ENCODE results near the gene NID2. TPM values are rescaled to one million over a fixed set of nuclear protein-coding genes. Genes with fewer than 3 reads are reported as not detected.

The NID2 gene
- total RNA-seq, 4 donors from 2014 or later: 8.2 to 75.5 (median 17.6) TPM

GRCh38 chr14:52063052-52063462 lies 5.8 kb downstream of the NID2 start:
- TF ChIP-seq CTCF (IDR thresholded peaks at IDR 0.05; ENCODE audit: low read depth): no peak

- no peak for TF ChIP-seq CTCF (IDR thresholded peaks at IDR 0.05; ENCODE audit: low read depth)
Measured at GRCh38 chr14:52061890-52062289, 7.0 kb downstream of the NID2 start.

GRCh38 chr14:52061390-52061789 lies 7.5 kb downstream of the NID2 start:
- no peak for TF ChIP-seq CTCF (IDR thresholded peaks at IDR 0.05; ENCODE audit: low read depth)

- TF ChIP-seq CTCF (IDR thresholded peaks at IDR 0.05; ENCODE audit: low read depth): no peak
Measured at GRCh38 chr14:52060080-52060479, 8.8 kb downstream of the NID2 start.

GRCh38 chr14:52059649-52060048 lies 9.2 kb downstream of the NID2 start:
- no peak for TF ChIP-seq CTCF (IDR thresholded peaks at IDR 0.05; ENCODE audit: low read depth)

GRCh38 chr14:52058341-52058740 lies 10.5 kb downstream of the NID2 start:
- TF ChIP-seq CTCF (IDR thresholded peaks at IDR 0.05; ENCODE audit: low read depth): no peak

- TF ChIP-seq CTCF (IDR thresholded peaks at IDR 0.05; ENCODE audit: low read depth): no peak
Measured at GRCh38 chr14:52055167-52055566, 13.7 kb downstream of the NID2 start.

Measured in subcutaneous adipose tissue (tissue), 4 donors.